Measurements from ENCODE around the gene BEST3.

BEST3 gene

GRCh38 chr12:69698769-69699540, at the start of gene BEST3:
Gene BEST3 (minus strand): TSS chr12:69699303. CDS start chr12:69697798, 1,505 bp downstream.
- DNase-seq (ENCODE audit: low read depth), result no peak

DNA sequence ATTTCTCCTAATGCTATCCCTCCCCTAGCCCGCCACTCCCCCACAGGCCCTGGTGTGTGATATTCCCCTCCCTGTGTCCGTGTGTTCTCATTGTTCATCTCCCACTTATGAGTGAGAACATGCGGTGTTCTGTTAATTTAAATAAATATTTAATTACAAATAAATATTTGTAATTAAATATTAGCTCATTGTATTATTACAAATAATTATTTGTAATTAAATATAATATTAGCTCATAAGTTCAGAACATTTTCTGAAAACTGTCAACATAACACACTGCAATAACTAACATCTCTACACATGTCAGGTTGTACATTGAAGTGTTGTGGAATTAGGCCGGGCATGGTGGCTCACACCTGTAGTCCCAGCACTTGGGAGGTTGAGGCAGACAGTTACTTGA, 45.0 kb upstream of the BEST3 start:
- DNase-seq (ENCODE audit: low read depth), result no peak

GRCh38 chr12:69739287-69740191, 40.4 kb upstream of the BEST3 start:
- DNase-seq (ENCODE audit: low read depth), result peak; percentile 33

GRCh38 chr12:69738351-69739286, 39.5 kb upstream of the BEST3 start, which contains the start of gene RAB3IP:
Gene RAB3IP (plus strand): TSS chr12:69738860. CDS start chr12:69755409, 16,549 bp downstream.
- peak; percentile 92 for DNase-seq (ENCODE audit: low read depth)

DNA sequence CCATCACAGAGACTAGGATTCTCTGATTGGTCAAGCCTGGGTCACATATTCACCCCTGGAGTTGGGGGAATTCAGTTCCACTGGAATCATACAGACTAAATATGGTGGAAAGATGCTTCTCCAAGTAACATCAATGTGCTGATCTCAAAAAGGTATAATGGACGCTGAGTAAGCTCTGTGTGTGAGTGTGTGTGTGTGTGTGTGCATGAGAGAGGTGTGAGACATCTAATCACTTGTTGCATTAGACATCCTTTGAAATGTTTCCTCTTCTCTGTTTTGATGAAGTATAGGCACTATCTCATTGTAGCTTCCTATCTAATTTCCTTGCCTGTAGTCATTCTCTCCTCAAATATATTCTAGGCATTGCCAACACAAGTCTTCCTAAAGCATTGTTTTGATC, 34.5 kb upstream of the BEST3 start:
- no peak for DNase-seq (ENCODE audit: low read depth)

- no peak for DNase-seq (ENCODE audit: low read depth)
These were observed 33.0 kb upstream of the BEST3 start for GRCh38 chr12:69732088-69732487.

- DNase-seq (ENCODE audit: low read depth), result no peak
These were observed 27.8 kb upstream of the BEST3 start for GRCh38 chr12:69726922-69727321.

GRCh38 chr12:69720750-69721149, 21.6 kb upstream of the BEST3 start:
- no peak for DNase-seq (ENCODE audit: low read depth)

DNA sequence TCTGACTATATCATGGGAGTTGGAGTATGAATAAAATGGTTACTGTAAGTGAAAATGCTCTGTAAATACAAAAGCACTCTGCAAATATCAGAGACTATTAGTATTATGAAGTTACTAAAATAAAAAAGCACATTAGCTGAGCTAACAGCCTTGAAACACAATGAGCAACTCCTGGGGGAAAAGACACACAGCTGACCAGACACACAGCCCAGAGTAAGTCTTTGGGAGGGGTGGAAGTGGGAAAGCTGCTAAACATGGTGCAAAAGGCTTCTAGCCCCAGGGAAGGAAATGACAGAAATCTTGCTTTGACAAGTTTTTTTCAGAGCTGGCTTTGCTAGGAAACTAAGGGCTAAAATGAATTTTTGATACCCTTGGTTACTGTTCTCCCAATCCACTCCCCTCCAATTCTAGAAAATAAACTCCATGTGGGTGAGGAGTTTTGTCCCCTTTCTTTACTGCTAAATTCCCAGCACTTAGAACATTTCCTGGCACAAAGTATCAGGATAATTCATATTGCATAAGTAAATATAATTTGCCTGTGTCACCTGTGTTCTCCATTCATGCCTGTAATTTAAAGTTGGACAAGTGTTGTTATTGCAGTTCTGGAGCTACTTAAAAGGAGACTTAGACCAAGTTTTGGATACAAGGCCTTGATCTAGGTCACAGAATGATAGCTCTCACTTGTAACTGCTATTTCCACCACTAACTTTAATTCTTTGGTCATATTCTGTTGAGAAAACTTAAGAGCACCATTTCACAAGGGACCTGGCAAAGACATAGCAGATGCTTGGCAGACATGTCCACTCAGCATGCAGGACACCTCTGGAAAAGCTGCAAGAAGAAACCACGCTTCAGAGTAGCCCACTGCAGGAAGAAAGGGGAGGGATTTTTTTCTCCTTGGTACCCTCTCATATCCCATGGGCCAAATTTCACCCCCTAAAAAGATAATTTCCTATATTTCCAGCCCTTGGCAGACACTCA, 20.5 kb upstream of the BEST3 start:
- no peak for DNase-seq (ENCODE audit: low read depth)

- no peak for DNase-seq (ENCODE audit: low read depth)
These were observed 15.4 kb upstream of the BEST3 start for GRCh38 chr12:69714542-69714941.

- DNase-seq (ENCODE audit: low read depth), result no peak
These were observed 13.7 kb upstream of the BEST3 start for GRCh38 chr12:69712826-69713225.

GRCh38 chr12:69708649-69709048, 9.5 kb upstream of the BEST3 start:
- no peak for DNase-seq (ENCODE audit: low read depth)

- no peak for DNase-seq (ENCODE audit: low read depth)
These were observed 5.3 kb upstream of the BEST3 start for GRCh38 chr12:69704357-69704756.

DNA sequence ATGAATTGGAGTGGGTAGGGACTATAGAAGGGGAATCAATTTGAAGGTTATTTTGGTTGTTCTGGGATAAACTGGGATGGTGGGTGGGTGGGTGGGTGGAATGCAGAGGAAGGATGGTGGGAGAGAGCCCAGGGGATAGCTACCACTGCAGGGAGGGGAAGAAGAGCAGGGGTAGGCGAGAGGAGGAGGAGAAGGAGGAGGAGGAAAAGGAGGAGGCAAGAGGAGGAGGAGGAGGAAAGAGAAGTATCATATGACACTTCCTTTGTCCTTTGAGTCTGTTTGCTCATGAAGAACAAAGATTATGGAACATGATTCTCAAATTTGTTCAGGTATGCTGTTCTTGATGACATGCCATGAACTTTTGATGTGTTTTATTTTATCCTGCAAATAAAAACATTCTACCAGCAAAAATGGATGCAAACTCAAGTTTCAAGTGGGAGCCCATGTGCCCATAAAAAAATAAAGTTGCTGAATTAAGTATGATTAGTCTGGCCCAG, 4.1 kb upstream of the BEST3 start:
- no peak for DNase-seq (ENCODE audit: low read depth)

DNA sequence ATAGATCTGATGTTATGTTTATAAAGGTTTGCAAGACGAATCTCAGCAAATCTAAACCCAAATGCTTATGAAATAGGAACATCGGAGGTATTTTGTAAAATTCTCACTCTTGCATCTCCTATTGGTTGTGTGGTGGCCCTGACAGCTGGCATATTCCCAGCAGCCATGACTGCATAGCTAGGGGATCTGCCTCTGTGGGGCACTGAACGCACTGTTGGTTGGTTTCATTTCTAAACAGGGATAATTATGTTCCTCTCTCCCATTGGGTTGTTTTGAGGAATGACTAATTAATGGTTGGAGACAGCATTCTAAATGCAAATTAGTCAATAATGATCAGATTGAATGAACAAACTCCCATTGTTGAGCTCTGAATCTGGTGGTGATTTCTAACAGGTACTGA, 2.7 kb upstream of the BEST3 start:
- DNase-seq (ENCODE audit: low read depth), result no peak

GRCh38 chr12:69698054-69698453, 1.0 kb downstream of the BEST3 start:
- no peak for DNase-seq (ENCODE audit: low read depth)

DNA sequence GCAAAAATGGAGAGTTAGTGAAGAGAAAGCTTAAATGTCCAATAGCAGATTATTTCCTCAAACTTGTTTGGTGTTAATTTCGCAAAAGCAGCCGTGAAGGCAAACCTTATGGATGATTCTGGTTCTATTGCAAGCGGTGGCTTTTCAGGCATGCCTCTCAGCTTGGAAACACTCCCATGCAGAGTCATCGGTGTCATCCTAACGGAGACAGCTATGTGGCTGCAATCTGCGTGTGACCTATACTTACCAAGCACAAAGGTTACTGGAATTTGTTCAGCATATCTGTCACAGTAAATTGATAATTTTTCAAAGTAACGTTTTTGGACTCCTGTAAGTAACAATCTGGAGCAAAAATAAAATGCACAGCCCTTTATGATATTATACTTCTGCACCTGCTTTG, 5.0 kb downstream of the BEST3 start:
- no peak for DNase-seq (ENCODE audit: low read depth)

DNA sequence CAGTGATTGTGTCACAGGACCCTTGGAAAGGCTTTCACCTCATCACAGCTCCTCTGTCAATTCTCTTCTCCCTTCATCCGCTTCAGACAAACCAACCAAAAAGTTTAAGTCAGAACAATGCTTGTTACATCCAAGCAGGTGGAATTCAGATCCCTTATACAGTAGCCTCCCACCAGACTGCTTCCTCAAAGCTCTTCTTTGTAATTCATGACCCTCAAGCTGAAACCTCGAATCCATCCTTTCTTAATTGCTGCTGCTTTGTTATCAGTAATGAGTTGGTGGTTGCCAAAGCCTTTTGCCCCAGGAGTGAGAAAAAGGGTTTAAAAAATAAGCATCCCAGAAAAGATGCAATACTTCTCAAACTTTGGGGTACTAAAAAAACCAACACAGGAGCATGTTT, 9.5 kb downstream of the BEST3 start:
- no peak for DNase-seq (ENCODE audit: low read depth)

GRCh38 chr12:69688471-69689427, 10.4 kb downstream of the BEST3 start:
- DNase-seq (ENCODE audit: low read depth), result no peak

Measured in activated T-helper 1 cell treated with Interleukin-2 at 50 U/mL for 16 hours (primary cell).